Measurements from ENCODE around the gene OR1M1.

DNA sequence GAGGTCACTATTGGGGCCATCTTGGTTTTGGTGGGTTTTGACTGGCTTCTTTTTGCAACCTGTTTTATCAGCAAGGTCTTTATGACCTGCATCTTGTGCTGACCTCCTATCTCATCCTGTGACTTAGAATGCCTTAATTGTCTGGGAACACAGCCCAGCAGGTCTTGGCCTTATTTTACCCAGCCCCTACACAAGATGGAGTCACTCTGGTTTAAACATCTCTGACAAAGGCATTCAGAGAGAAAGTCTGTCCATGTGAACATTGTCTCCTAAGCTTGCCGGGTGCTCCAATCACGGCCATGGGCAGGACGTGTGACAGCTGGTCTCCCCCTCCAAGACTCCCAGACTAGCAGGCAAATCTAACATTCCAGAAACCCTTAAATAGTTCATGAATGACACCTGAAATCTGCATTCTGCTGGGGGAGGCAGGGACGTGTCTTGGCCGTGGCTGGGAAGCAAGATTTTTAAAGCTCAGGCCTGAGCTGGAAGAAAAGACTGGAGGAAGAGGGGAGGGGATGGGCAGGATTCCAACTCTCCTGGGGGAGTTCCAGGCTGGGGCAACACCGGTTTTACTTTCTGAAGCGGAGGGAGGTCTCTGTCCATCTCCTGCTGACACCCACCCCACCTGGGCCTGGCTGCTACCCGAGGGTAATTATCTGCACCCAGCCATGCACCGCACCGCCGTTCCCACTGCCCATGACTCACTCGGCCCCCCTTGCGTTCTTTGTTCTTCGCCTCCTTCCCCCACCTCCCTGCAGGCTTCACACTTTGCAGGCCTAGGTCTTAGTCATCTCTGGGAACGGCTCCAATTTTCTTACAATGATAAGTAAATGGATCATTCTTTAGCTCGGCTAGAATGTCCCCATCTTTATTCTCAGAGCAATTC, 11.6 kb upstream of the OR1M1 start:
- TF ChIP-seq, protein P1, sequence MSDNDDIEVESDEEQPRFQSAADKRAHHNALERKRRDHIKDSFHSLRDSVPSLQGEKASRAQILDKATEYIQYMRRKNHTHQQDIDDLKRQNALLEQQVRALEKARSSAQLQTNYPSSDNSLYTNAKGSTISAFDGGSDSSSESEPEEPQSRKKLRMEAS (IDR thresholded peaks at IDR 0.05): no peak
- TF ChIP-seq, protein P2, sequence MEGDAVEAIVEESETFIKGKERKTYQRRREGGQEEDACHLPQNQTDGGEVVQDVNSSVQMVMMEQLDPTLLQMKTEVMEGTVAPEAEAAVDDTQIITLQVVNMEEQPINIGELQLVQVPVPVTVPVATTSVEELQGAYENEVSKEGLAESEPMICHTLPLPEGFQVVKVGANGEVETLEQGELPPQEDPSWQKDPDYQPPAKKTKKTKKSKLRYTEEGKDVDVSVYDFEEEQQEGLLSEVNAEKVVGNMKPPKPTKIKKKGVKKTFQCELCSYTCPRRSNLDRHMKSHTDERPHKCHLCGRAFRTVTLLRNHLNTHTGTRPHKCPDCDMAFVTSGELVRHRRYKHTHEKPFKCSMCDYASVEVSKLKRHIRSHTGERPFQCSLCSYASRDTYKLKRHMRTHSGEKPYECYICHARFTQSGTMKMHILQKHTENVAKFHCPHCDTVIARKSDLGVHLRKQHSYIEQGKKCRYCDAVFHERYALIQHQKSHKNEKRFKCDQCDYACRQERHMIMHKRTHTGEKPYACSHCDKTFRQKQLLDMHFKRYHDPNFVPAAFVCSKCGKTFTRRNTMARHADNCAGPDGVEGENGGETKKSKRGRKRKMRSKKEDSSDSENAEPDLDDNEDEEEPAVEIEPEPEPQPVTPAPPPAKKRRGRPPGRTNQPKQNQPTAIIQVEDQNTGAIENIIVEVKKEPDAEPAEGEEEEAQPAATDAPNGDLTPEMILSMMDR (IDR thresholded peaks at IDR 0.05; ENCODE audit: low read depth, low read length, missing input control): no peak
- TF ChIP-seq TAF1 (conservative IDR thresholded peaks at IDR 0.05) (no peak), JUND (IDR thresholded peaks at IDR 0.05) (peak; percentile 50 to 54)
- TF ChIP-seq, protein P3, sequence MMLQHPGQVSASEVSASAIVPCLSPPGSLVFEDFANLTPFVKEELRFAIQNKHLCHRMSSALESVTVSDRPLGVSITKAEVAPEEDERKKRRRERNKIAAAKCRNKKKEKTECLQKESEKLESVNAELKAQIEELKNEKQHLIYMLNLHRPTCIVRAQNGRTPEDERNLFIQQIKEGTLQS (IDR thresholded peaks at IDR 0.05): no peak
- TF ChIP-seq, protein P4, sequence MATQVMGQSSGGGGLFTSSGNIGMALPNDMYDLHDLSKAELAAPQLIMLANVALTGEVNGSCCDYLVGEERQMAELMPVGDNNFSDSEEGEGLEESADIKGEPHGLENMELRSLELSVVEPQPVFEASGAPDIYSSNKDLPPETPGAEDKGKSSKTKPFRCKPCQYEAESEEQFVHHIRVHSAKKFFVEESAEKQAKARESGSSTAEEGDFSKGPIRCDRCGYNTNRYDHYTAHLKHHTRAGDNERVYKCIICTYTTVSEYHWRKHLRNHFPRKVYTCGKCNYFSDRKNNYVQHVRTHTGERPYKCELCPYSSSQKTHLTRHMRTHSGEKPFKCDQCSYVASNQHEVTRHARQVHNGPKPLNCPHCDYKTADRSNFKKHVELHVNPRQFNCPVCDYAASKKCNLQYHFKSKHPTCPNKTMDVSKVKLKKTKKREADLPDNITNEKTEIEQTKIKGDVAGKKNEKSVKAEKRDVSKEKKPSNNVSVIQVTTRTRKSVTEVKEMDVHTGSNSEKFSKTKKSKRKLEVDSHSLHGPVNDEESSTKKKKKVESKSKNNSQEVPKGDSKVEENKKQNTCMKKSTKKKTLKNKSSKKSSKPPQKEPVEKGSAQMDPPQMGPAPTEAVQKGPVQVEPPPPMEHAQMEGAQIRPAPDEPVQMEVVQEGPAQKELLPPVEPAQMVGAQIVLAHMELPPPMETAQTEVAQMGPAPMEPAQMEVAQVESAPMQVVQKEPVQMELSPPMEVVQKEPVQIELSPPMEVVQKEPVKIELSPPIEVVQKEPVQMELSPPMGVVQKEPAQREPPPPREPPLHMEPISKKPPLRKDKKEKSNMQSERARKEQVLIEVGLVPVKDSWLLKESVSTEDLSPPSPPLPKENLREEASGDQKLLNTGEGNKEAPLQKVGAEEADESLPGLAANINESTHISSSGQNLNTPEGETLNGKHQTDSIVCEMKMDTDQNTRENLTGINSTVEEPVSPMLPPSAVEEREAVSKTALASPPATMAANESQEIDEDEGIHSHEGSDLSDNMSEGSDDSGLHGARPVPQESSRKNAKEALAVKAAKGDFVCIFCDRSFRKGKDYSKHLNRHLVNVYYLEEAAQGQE (IDR thresholded peaks at IDR 0.05): no peak

All from liver (tissue), 3 donors.